GM12891 (cell line): ENCODE data around the gene ABHD3.
"Not testable (repeated sequence)": the region's sequence is repeated elsewhere in the genome, so short reads cannot be mapped to it uniquely, and the experiment has no call there.

Experiments
- DNase-seq: peaks from one replicate; pipeline ENCODE4 v3.0.0; 2011; ENCODE audit warnings: low spot score; ENCODE audit not compliant: insufficient read length
- FAIRE-seq: peaks from 2 replicates; lab custom pipeline; 2011; peaks lifted over from hg19 to GRCh38; lab: Jason Lieb, UNC
- PAX5 ChIP-seq: IDR thresholded peaks from 2 replicates; pipeline ENCODE4 v1.6.1; 2011; ENCODE audit warnings: low read length, moderate library complexity, mild to moderate bottlenecking; ENCODE audit not compliant: insufficient read depth, severe bottlenecking
- POLR2A ChIP-seq: IDR thresholded peaks from 2 replicates; pipeline ENCODE4 v1.6.1; 2011; ENCODE audit warnings: low read depth, low read length, control low read depth
- POLR2AphosphoS5 ChIP-seq: IDR thresholded peaks from 2 replicates; pipeline ENCODE4 v1.6.1; 2011; ENCODE audit warnings: low read depth, low read length, control low read depth
- POU2F2 ChIP-seq: IDR thresholded peaks from 2 replicates; pipeline ENCODE4 v1.6.1; 2011; ENCODE audit warnings: low read depth, mild to moderate bottlenecking, control low read depth, low read length, moderate library complexity
- SPI1 ChIP-seq: IDR thresholded peaks from 2 replicates; pipeline ENCODE4 v1.6.1; 2011; ENCODE audit warnings: low read depth, low read length, control low read depth
- TAF1 ChIP-seq: IDR thresholded peaks from 2 replicates; pipeline ENCODE4 v1.6.1; 2011; ENCODE audit warnings: low read depth, low read length, control low read depth

Gene ABHD3

DNA sequence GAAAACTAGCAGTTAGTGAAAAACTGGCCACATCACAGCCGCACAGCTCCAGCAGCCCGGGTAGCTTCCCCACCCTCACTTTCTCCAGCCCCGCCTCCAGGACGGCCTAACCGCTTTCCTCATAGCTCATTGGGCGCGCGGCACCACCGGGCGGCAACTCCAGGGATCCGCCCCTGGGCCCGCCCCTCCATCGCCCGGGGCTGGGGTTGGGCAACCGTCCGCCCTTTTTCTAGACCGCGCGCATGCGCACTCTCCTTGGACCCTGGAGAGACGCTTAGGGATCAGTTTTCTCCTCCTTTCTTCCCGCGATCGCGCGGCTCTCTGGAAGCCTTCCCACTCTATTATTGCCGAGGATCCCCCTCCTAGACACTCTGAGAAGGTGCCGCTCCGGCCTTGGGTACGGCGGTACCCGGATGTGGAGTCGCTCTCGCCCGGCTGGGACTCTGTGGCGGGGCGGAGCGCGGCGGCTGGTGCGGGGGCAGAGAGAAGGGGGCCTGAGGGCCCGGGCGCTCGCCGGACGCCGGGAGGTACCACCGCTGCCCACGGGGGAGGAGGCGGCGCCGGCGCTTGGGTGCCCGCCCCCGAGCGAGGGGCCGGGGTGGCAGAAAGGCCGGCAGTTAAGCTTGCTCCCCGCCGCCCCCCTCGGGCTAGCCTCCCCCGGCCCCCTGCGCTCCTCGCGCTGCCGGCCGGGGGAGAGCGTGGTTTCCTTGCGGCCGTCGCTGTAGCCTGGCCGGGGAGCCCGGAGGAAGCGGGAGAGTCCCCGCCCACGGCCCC is 36.2 kb upstream of the ABHD3 start, which contains the start of gene MIB1:
MIB1 (plus strand) TSS at position 255 of the 774 bp plus-strand sequence. CDS start 792 bp downstream, outside the sequence.
- TF ChIP-seq TAF1 (peak; percentile 72; the same call in 1 of the 2 replicates), POLR2AphosphoS5 (0 out of 2 replicates have a peak, but pooled peaks have one; percentile 44), SPI1 (no peak), PAX5 (no peak), POLR2A (peak; percentile 39; the same call in 1 of the 2 replicates), POU2F2 (no peak)
- peak; percentile 97 for FAIRE-seq
- DNase-seq = peak; percentile 86

DNA sequence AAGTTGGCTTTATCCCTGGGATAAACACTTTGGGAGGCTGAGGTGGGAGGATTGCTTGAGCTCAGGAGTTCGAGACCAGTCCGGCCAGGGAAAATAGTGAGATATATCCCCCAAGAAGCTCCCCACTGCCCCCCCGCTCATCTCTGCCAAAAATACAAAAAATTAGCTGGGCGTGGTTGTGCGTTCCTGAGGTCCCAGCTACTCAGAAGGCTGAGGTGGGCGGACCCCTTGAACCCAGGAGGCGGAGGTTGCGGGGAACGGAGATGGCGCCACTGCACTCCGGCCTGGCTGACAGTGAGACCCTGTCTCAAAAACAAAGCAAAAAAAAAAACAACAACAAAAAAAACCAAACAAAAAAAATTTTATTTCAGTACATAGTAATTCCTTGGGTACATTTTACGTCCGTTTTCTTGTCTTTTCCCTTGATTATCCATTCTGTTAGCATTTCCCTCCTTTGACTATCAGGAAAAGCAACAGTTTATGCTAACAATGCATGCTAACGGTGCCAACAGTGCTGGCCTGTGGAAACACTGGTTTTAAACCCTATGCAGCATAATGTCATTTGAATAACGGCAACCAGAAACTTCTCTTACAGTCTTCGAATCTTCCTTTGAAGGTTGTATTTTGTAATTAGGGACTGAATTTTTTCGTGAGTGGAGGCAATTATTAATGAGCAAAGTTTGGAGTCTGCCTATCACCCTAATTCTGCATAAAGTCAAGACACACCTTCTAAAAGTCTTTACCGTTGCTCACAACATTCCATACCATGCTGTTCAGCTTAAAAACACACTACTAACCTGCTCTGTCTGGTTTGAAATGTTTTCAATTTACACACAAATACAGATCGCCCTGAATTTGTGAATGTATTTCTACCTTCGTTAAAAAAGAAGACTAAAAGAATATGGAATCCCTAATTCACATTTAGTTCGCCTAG is 35.3 kb upstream of the ABHD3 start:
- no peak for FAIRE-seq
- TF ChIP-seq TAF1 (no peak), POLR2A (no peak), POLR2AphosphoS5 (no peak), SPI1 (no peak), POU2F2 (no peak), PAX5 (no peak)
- no peak for DNase-seq

GRCh38 chr18:21736926-21737325 is 32.4 kb upstream of the ABHD3 start:
- not testable (repeated sequence) for FAIRE-seq, DNase-seq

GRCh38 chr18:21735452-21736015 is 31.0 kb upstream of the ABHD3 start:
- FAIRE-seq = no peak
- no peak for DNase-seq
- TF ChIP-seq POU2F2 (no peak), POLR2A (no peak), SPI1 (no peak), POLR2AphosphoS5 (no peak), TAF1 (no peak), PAX5 (no peak)

- no peak for TF ChIP-seq PAX5
- no peak for TF ChIP-seq SPI1
- TF ChIP-seq POU2F2 = no peak
- TF ChIP-seq TAF1 = no peak
- TF ChIP-seq POLR2A = no peak
- no peak for TF ChIP-seq POLR2AphosphoS5
- FAIRE-seq (no peak), DNase-seq (no peak)
Measured at GRCh38 chr18:21733011-21733410, 28.4 kb upstream of the ABHD3 start.

- no peak for TF ChIP-seq PAX5
- TF ChIP-seq SPI1 = no peak
- no peak for TF ChIP-seq TAF1
- TF ChIP-seq POLR2AphosphoS5 = no peak
- no peak for TF ChIP-seq POU2F2
- TF ChIP-seq POLR2A = no peak
- DNase-seq (no peak), FAIRE-seq (no peak)
Measured at GRCh38 chr18:21727702-21728101, 23.1 kb upstream of the ABHD3 start.

DNA sequence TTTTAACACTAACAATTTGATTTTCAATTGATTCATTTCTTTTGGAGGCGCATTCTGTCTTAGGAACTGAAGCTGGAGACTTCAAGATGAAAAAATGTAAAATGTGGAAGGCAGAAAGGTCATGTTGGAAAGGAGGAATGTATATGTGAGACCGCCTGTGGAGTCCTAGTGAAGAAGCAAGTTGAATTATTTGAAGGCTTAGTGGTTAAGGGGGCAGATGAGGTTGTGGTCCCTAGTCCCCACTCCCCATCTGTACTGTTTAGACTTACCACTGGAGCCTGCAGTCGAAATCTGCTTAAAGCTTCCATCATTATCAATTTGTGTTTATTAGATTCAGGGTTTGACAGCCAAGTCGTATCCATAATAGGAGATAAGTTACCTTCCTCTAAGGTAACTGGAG is 20.6 kb upstream of the ABHD3 start:
- FAIRE-seq = no peak
- TF ChIP-seq SPI1 (no peak), POU2F2 (no peak), TAF1 (no peak), POLR2A (no peak), POLR2AphosphoS5 (no peak), PAX5 (no peak)
- no peak for DNase-seq

DNA sequence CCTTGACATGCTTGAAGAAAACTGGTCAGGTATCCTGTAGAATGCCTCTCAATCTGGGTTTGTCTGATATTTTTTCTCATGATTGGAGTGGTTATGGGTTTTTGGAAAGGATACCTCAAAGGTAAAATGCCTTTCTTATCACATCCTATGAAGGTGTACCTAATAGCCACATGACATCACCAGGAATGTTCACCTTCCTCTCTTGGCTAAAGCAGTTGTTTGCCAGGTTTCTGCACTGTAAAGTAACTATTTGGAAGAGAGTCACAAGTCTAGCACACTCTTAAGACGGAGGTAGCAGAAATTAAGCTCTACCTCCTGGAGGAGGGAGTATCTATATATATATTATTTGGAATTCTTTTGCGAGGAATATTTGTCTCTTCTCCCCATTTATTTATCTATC is 18.1 kb upstream of the ABHD3 start:
- FAIRE-seq = no peak
- TF ChIP-seq SPI1 = no peak
- no peak for TF ChIP-seq POLR2A
- no peak for TF ChIP-seq POU2F2
- no peak for TF ChIP-seq POLR2AphosphoS5
- TF ChIP-seq TAF1 = no peak
- TF ChIP-seq PAX5 = no peak
- DNase-seq = no peak

DNA sequence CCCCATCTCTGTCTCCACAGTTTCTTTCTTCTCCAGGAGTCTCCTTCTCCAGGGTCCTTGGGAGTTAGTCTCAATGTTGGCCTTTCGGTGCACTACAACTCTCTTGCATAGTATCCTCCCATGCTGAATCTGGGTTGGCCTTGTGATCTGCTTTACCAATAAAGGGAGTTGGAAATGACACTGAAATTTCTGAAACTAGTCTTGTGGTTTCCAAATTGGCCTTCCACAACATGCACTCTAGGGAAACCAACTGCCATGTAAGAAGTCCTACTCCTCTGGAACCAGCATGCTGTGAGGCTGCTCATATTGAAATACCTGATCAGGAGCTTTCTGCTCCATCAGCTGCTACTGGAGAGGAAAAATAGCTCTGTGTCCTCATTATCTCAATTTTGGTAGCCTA is 9.9 kb upstream of the ABHD3 start:
- DNase-seq = no peak
- TF ChIP-seq SPI1 (no peak), POLR2AphosphoS5 (no peak), TAF1 (no peak), POLR2A (no peak), POU2F2 (no peak), PAX5 (no peak)
- no peak for FAIRE-seq

DNA sequence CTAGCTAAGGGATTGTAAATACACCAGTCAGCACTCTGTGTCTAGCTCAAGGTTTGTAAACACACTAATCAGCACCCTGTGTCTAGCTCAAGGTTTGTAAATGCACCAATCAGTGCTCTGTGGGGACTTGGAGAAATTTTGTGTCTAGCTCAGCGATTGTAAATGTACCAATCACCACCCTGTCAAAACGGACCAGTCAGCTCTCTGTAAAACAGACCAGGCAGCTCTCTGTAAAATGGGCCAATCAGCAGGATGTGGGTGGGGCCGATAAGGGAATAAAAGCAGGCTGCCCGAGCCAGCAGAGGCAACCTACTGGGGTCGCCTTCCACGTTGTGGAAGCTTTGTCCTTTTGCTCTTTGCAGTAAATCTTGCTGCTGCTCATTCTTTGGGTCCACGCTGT is 2.6 kb upstream of the ABHD3 start:
- not testable (repeated sequence) for FAIRE-seq, DNase-seq
